H1 (cell line): ENCODE results near the gene GIPC1.

ENCODE experiments used
- BCL11A ChIP-seq, 2 experiments: IDR thresholded peaks; one replicate each; pipeline ENCODE4 v1.6.1; 2011; ENCODE audit warnings: low read depth in 2 of 2, low read length in 2 of 2, mild to moderate bottlenecking in 2 of 2
- EZH2 ChIP-seq: fragments of 200-600 bp; sonication (generic); IDR thresholded peaks from 2 replicates; pipeline ENCODE4 v1.7.1; 2012; ENCODE audit warnings: low read depth, mild to moderate bottlenecking, moderate library complexity, low read length, inconsistent platforms; ENCODE audit not compliant: severe bottlenecking
- HDAC6 ChIP-seq: IDR thresholded peaks from one replicate; pipeline ENCODE4 v1.7.1; 2012; ENCODE audit warnings: low read depth, mild to moderate bottlenecking, inconsistent platforms, low read length, moderate library complexity
- KDM1A ChIP-seq: fragments of 200-600, 300-600 bp; sonication (generic); IDR thresholded peaks from 2 replicates; pipeline ENCODE4 v1.7.1; 2016; ENCODE audit warnings: mild to moderate bottlenecking, low read length, borderline replicate concordance
- POLR2A ChIP-seq, 2 experiments: IDR thresholded peaks; 1 replicate in 1 of 2; 2 replicates in 1 of 2; pipeline ENCODE4 v1.6.1; 2011; ENCODE audit warnings: low read depth in 2 of 2, low read length in 2 of 2, mild to moderate bottlenecking in 2 of 2; ENCODE audit errors: control extremely low read depth in 1 of 2
- POLR2AphosphoS5 ChIP-seq: IDR thresholded peaks from 2 replicates; pipeline ENCODE4 v1.6.1; 2011; ENCODE audit warnings: low read depth, low read length
- TAF1 ChIP-seq: IDR thresholded peaks from 2 replicates; pipeline ENCODE4 v1.6.1; 2011; ENCODE audit warnings: mild to moderate bottlenecking, low read depth, low read length
- YY1 ChIP-seq: IDR thresholded peaks from 2 replicates; pipeline ENCODE4 v1.6.1; 2011; ENCODE audit warnings: low read depth, mild to moderate bottlenecking, low read length
- TF ChIP-seq, protein P1 (sequence below), 3 experiments: IDR thresholded peaks; 1 replicate in 2 of 3; 2 replicates in 1 of 3; pipeline versions ENCODE4 v1.5.1 to v1.6.1; 2011; ENCODE audit warnings: low read length in 3 of 3, mild to moderate bottlenecking in 3 of 3, inconsistent platforms in 2 of 3, low read depth in 1 of 3, moderate library complexity in 1 of 3; ENCODE audit not compliant: insufficient read depth in 1 of 3; ENCODE audit errors: control extremely low read depth in 1 of 3
- TF ChIP-seq, protein P2 (sequence below): IDR thresholded peaks from 2 replicates; pipeline ENCODE4 v1.6.1; 2011; ENCODE audit warnings: low read depth, mild to moderate bottlenecking, low read length; ENCODE audit not compliant: insufficient read depth
- TF ChIP-seq, protein P3 (sequence below): IDR thresholded peaks from 2 replicates; pipeline ENCODE4 v1.6.1; 2012; ENCODE audit warnings: inconsistent platforms

DNA sequence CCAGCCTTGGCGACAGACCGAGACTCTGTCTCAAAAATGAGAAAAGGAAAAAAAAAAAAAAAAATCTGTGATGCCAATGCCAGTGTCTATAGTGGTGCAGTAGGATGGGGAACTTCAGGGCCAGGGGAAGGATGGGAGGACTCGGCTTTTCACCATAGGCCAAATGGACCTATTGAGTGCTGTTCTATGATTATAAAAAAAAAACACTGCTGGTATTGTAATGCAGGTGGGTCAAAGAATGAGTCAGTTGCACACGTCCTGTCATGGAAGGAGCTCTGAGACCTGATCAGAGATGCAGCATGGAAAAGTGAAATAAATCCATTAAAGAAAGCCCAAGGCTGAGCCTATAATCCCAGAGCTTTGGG is 15.3 kb upstream of the GIPC1 start:
- no peak for TF ChIP-seq POLR2A (IDR thresholded peaks at IDR 0.05; ENCODE audit: control extremely low read depth in 1 of 2, low read depth in 2 of 2, low read length in 2 of 2)
- TF ChIP-seq, protein P1, sequence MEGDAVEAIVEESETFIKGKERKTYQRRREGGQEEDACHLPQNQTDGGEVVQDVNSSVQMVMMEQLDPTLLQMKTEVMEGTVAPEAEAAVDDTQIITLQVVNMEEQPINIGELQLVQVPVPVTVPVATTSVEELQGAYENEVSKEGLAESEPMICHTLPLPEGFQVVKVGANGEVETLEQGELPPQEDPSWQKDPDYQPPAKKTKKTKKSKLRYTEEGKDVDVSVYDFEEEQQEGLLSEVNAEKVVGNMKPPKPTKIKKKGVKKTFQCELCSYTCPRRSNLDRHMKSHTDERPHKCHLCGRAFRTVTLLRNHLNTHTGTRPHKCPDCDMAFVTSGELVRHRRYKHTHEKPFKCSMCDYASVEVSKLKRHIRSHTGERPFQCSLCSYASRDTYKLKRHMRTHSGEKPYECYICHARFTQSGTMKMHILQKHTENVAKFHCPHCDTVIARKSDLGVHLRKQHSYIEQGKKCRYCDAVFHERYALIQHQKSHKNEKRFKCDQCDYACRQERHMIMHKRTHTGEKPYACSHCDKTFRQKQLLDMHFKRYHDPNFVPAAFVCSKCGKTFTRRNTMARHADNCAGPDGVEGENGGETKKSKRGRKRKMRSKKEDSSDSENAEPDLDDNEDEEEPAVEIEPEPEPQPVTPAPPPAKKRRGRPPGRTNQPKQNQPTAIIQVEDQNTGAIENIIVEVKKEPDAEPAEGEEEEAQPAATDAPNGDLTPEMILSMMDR (IDR thresholded peaks at IDR 0.05; ENCODE audit: control extremely low read depth in 1 of 3, insufficient read depth in 1 of 3, low read depth in 1 of 3, low read length in 3 of 3) = no peak
- TF ChIP-seq TAF1 = no peak
- TF ChIP-seq, protein P2, sequence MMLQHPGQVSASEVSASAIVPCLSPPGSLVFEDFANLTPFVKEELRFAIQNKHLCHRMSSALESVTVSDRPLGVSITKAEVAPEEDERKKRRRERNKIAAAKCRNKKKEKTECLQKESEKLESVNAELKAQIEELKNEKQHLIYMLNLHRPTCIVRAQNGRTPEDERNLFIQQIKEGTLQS = no peak
- TF ChIP-seq POLR2AphosphoS5 = no peak
- no peak for TF ChIP-seq YY1
- no peak for TF ChIP-seq EZH2
- TF ChIP-seq HDAC6 = no peak
- no peak for TF ChIP-seq BCL11A (IDR thresholded peaks at IDR 0.05; ENCODE audit: low read depth in 2 of 2, low read length in 2 of 2)
- TF ChIP-seq, protein P3, sequence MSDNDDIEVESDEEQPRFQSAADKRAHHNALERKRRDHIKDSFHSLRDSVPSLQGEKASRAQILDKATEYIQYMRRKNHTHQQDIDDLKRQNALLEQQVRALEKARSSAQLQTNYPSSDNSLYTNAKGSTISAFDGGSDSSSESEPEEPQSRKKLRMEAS = no peak
- no peak for TF ChIP-seq KDM1A
